GM18870 (cell line): ENCODE results near the gene ALCAM.

Source experiments
- ATAC-seq: cut with Tn5 transposase; IDR thresholded peaks from one replicate; pipeline ENCODE4 v1.9.1; 2021; ENCODE audit warnings: moderate library complexity; ENCODE audit not compliant: unreplicated experiment

ALCAM gene

GRCh38 chr3:105424412-105425152, 57.9 kb downstream of the ALCAM start:
- no peak for ATAC-seq

- ATAC-seq: no peak
These were observed 58.4 kb downstream of the ALCAM start for GRCh38 chr3:105425153-105425502.

GRCh38 chr3:105427332-105427731, 60.6 kb downstream of the ALCAM start:
- ATAC-seq: no peak

GRCh38 chr3:105429034-105429762, 62.5 kb downstream of the ALCAM start:
- ATAC-seq: no peak

GRCh38 chr3:105430455-105430854, 63.7 kb downstream of the ALCAM start:
- no peak for ATAC-seq

DNA sequence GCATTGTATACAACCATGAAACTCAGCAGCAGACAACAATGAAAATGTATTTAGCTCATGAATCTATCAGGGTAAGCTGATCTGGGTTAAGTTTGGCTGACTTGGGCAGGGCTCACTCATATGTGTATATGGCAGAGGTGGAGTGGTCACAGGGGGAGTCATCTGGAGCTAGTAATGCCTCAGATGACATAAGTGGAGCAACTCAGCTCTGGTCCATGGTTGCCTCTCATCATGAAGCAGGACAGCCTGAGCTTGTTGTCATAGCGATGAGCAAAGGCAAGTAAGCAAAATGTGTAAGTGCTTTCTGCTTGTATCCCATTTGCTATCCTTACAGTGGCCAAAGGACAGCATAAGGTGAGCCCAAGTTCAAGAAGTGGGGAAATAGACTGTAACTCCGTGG, 64.5 kb downstream of the ALCAM start:
- no peak for ATAC-seq

GRCh38 chr3:105435277-105435676, 68.6 kb downstream of the ALCAM start:
- ATAC-seq: no peak

- no peak for ATAC-seq
These were observed 70.0 kb downstream of the ALCAM start for GRCh38 chr3:105436687-105437086.

GRCh38 chr3:105440113-105440512, 73.4 kb downstream of the ALCAM start:
- no peak for ATAC-seq

DNA sequence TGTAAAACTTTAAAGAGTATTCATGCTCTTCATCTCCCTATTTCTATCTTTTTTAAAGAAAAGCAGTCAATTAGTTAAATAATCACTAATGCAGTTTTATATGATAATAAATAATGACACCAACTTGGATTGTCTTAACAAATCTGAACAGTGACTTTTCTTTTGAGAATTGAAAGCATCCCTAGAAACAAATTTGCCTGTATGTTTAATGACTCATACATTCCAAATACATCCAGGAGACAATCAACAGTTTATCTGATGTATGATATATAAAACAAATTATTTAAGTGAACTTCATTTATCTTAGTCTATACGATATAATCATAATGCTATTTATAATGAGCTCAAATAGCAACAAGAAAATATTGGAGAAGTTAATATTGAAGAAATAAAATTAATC, 78.0 kb downstream of the ALCAM start:
- no peak for ATAC-seq

DNA sequence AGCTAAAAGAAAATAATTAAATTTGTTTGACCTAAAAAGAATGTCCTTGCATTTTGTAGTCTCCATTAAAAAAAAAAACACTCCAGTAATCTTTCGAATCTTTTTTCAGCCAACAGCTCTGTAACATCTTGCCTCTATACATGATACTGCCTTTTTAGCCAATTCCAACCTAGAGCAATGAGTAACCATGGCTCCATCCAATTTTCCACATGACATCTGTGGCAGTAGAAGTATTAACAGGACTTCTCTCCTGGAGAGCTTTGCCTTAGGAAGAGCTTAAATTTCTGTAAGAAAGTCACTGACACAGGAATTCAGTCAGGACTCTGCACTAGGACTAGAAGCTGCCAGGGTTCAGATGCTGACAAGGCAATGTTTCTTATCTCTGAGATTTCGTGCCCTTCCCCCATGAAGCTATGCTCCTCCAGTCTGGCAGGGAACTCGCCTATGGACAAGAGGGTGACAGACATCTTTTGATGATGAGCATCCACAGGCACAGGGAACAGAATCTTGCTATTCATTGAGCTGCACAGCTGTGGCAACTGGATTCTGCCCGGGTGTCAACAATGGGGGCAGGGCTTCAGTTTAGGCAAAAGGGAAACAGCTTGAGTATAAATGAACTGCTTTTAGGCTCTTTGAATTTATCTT, 81.8 kb downstream of the ALCAM start:
- ATAC-seq: no peak

DNA sequence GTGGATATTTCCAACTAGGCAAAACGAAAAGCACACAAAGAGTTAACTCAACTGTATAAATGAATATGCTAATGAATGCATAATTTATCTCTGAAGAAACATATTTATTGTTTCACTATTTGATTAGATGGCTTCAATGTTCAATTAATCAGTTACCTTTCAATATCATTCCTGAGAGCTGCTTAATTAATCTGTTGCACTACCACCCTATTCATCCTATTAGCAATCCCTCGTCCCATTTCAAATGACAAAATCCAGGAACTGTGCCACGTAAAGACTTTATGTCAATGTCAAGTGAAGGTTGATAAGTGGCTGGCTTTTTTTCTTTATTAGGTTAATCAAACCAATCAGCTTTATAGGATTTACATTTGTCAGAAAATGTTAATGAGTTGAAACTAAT, 82.7 kb downstream of the ALCAM start:
- ATAC-seq: no peak

GRCh38 chr3:105456017-105456416, 89.3 kb downstream of the ALCAM start:
- ATAC-seq: no peak

GRCh38 chr3:105458518-105459215, 92.0 kb downstream of the ALCAM start:
- ATAC-seq: no peak

DNA sequence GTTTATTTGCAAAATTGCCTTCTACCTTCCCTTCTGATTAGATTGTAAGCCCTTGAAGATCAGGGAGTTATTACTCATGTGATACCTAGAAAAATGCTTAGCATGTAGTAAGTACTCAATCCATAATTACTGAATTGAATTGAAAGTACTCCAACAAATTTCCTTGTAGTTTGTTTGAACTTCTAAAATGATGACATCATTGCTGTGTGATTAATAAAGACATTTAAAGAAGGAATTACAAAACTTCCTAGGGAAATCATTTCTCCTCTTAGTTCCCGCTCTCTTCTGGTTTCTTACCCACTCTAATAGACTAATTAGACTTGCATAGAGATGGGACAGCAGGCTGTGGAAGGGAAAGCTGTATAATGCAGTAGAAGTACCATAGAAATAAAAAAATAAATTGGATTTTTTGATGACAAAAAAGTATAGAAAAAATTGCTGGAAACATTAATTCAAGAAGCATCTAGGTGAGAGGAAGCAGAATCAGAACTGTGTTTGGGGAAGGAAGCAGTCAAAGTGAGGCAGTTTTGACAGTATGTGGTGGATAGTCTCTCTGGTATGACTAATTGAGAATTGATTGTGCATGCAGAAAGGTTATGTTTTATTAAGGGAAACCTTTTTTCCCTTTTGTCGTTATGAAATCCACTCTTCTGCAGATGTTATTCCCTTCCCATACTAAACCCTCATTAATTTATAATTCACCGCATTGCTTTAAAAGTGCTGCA, 93.0 kb downstream of the ALCAM start:
- no peak for ATAC-seq

DNA sequence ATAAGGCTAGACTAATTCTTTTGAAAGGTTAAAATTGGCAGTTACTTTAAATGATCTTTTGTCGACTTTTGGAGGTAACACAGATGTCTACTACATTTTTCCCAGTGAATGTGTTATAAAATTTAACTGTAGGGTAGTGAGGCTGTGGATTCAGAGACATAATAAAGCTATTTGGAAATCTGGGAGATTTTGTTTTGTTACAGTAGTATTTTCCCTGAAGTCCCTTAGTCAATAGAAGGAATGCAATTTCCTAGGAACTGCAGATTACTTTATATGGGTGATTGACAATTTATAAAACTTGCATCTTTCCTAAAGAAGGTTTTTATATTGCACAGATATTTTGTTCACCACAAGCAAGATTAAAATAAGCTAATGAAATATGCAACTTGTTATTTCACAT, 96.9 kb downstream of the ALCAM start:
- no peak for ATAC-seq

DNA sequence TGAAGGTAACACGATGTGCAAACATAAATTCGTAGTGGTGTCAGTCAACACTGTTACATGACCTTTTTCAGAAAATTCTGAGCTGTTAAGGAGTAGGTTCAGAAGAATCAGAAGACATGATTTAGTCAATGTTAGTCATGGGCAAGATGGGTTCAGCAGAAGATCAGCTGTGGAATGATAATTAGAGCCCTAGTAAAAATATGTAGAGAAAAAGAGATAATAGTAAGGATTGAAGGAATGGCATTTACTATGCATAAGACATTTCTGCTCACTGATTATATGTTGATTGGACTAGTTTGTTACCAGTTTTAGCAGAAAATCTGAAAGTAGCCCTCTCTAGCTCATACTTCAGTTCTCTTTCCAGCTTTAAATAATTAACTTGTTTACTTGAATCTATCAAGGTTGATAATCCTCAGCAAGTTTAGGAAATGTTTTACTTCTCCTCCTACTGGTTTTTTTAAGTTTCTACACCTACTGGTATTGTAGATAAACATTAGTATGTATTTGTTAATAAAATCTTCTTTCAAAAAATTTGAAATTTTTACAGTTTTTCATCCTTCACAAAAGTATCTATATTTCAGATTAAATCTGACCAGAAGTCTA, 98.6 kb downstream of the ALCAM start:
- ATAC-seq: no peak

DNA sequence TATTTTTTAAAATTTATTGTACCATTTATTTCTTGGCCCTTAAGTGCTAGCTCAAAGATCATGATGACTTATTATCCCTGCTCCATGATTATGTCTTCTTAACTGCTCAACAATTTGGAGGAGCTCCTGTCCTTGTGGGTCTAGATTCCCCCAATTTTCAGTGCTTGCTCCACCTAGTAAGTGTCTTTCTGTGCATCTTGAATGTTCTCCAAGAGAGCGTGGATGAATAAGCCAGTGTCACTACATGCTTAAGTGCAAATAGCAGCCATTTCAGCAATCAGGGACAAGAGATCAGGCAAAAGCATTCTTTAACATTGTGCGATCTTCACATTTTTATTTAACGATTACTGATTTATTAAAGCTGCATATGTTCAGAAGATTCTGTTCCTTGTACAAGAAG, 99.4 kb downstream of the ALCAM start:
- ATAC-seq: no peak

DNA sequence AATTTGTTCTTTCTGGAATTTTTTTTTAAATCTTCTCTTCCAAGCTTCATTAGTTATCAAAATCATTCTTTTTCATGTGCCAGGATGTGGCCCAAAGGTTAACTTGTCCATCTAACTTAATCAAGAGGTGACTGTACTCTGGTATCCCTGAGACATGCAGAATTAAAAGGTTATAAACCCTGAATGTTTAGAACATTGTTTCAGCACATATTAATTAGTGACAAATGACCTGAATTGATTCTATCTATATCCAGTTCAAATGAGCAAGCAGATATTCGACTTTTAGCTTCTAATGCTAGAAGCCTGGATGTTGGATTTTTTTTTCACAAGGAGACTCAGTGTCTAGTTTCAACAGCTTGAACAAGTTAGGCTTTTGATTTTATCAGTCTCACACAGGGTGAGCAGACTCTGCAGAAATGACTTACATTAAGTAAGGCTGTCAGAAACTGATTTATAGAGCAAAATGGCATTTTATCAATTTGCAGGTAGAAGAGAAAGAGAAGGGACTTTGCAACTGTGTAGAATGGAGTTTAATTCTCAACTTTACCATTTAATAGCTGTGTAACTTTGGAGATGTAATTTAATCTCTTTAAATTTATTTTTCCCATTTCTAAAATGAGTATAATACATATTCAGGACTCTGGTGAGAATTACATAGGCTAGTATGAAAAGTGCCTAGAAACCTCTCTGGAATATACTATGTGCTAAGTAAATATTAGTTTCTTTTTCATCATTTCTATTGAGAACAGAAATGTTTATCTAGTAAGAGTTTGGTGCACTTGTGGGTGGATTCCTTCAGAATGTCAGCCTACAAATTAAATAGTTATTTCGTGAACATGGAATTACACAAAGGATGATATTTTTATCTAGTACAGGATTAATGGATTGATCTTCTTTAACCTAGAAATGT, 100.0 kb downstream of the ALCAM start:
- no peak for ATAC-seq
